Measurements from ENCODE around the gene CLIP2.

Gene CLIP2

GRCh38 chr7:74454925-74455288 is 165.7 kb downstream of the CLIP2 start:
- Histone ChIP-seq H3K9me2 (replicated peaks; ENCODE audit: low read depth, low read length) (no peaks in the 10 kb centered on the region), H4K20me1 (ENCODE audit: insufficient read depth, low read length, poor library complexity, severe bottlenecking) (no peaks in the 10 kb centered on the region), H3K27me3 (ENCODE audit: insufficient read depth, low read length, poor library complexity, severe bottlenecking) (no peaks in the 10 kb centered on the region), H3K9ac (ENCODE audit: low read depth, low read length, poor library complexity, severe bottlenecking) (no peak overlapping the region), H3K4me3 (ENCODE audit: low read length, poor library complexity, severe bottlenecking) (peak overlapping the region; percentile 40), H3K79me2 (ENCODE audit: insufficient read depth, low read length) (no peaks in the 10 kb centered on the region), H2AFZ (ENCODE audit: low read length) (no peak overlapping the region), H3K9me3 (ENCODE audit: insufficient read depth, low read depth, low read length) (no peaks in the 10 kb centered on the region), H3K4me2 (ENCODE audit: low read depth, low read length, poor library complexity, severe bottlenecking) (peak overlapping the region; percentile 57), H3F3A (ENCODE audit: low read depth) (no peaks in the 10 kb centered on the region), H3K36me3 (ENCODE audit: insufficient read depth, low read length) (no peaks in the 10 kb centered on the region), H3K4me1 (ENCODE audit: insufficient read depth, low read length, poor library complexity, severe bottlenecking) (peaks cover 7% of the 10 kb centered on the region)
- no peak for TF ChIP-seq CTCF (conservative IDR thresholded peaks at IDR 0.05; ENCODE audit: low read length)
- TF ChIP-seq EZH2phosphoT487 (IDR thresholded peaks at IDR 0.05; ENCODE audit: borderline replicate concordance): no peak

GRCh38 chr7:74455291-74455804 is 166.1 kb downstream of the CLIP2 start:
- H3K36me3 ChIP-seq (ENCODE audit: insufficient read depth, low read length): no peaks in the 10 kb centered on the region
- no peaks in the 10 kb centered on the region for H3K79me2 ChIP-seq (ENCODE audit: insufficient read depth, low read length)
- H3K4me1 ChIP-seq (ENCODE audit: insufficient read depth, low read length, poor library complexity, severe bottlenecking): peaks cover 7% of the 10 kb centered on the region
- H3F3A ChIP-seq (ENCODE audit: low read depth): no peaks in the 10 kb centered on the region
- no peaks in the 10 kb centered on the region for H3K27me3 ChIP-seq (ENCODE audit: insufficient read depth, low read length, poor library complexity, severe bottlenecking)
- no peak overlapping the region for H2AFZ ChIP-seq (ENCODE audit: low read length)
- no peak overlapping the region for H3K4me2 ChIP-seq (ENCODE audit: low read depth, low read length, poor library complexity, severe bottlenecking)
- H4K20me1 ChIP-seq (ENCODE audit: insufficient read depth, low read length, poor library complexity, severe bottlenecking): no peaks in the 10 kb centered on the region
- no peaks in the 10 kb centered on the region for H3K9me3 ChIP-seq (ENCODE audit: insufficient read depth, low read depth, low read length)
- no peak overlapping the region for H3K9ac ChIP-seq (ENCODE audit: low read depth, low read length, poor library complexity, severe bottlenecking)
- H3K9me2 ChIP-seq (replicated peaks; ENCODE audit: low read depth, low read length): no peaks in the 10 kb centered on the region
- H3K4me3 ChIP-seq (ENCODE audit: low read length, poor library complexity, severe bottlenecking): no peak overlapping the region
- no peak for TF ChIP-seq CTCF (conservative IDR thresholded peaks at IDR 0.05; ENCODE audit: low read length)
- TF ChIP-seq EZH2phosphoT487 (IDR thresholded peaks at IDR 0.05; ENCODE audit: borderline replicate concordance): no peak

All from Loucy (cell line).